HuH-7.5 (cell line): ENCODE data around the gene GIT2.
A peak's percentile ranks its signal among the peaks of the same experiment; 100 is the strongest.
"Not testable (repeated sequence)": the region's sequence is repeated elsewhere in the genome, so short reads cannot be mapped to it uniquely, and the experiment has no call there.

Experiments
- DNase-seq: peaks from one replicate; pipeline ENCODE4 v3.0.0; 2011; ENCODE audit warnings: low spot score

The GIT2 gene, protein sequence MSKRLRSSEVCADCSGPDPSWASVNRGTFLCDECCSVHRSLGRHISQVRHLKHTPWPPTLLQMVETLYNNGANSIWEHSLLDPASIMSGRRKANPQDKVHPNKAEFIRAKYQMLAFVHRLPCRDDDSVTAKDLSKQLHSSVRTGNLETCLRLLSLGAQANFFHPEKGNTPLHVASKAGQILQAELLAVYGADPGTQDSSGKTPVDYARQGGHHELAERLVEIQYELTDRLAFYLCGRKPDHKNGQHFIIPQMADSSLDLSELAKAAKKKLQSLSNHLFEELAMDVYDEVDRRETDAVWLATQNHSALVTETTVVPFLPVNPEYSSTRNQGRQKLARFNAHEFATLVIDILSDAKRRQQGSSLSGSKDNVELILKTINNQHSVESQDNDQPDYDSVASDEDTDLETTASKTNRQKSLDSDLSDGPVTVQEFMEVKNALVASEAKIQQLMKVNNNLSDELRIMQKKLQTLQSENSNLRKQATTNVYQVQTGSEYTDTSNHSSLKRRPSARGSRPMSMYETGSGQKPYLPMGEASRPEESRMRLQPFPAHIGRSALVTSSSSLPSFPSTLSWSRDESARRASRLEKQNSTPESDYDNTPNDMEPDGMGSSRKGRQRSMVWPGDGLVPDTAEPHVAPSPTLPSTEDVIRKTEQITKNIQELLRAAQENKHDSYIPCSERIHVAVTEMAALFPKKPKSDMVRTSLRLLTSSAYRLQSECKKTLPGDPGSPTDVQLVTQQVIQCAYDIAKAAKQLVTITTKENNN

DNA sequence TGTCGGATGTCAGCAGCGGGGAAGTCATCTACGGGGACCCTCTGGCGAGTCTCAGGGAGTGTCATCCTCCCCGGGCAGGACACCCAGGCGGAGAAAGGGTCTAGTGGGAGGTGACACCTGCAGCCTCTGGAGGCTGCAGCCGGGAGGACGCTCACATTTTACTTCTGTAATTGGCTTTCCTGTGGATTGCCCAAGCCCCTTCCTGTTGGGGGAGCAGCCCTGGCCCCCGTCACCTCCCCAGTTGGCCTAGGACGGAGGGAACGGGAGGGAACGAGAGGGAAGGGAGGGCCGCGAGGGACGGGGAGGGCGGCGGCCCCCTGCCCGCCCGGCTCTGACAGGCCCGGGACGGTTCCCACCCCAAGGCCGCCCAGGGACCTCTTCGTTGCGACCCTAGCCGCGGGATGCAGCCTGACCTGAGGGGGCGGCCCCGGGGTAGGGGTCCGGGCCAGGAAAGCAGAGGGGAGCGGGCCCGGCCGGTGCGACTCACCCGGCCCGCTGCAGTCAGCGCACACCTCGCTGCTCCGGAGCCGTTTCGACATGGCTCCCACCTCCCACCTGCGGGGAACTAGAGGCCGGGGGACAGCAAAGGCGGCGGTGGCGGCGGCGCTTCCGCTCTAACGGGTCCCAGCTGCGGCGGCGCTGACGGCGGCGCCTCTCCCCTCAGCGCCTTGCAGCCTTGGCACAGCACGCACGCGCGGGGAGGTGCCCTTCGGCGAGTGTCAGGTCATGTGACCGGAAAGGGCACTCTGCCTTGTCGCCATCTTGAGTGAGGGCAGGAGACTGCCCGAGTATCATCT, at the start of gene GIT2:
Gene GIT2, minus strand, starts transcription at position 683 of the 797 bp plus-strand sequence. Its CDS starts 144 bp downstream, at position 539.
- peak; percentile 89 for DNase-seq

DNA sequence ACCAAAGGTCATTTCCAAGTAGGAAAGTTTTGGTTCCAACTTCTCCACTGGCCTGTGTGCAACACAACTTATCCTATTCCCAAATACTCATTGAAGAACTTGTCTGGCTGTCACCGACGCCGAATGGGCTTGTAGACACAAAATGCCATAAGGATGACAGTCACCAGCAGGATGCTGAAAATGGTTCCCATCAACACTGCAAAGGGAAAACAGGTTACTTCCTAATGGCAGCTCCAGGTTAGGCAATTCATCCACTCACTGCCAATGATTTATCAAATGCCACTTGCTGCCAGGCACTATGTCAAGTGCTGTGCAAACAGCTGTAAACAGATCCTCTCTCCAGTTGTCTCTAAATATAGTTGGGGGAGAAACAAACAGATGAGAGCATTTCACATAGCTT, 46.1 kb upstream of the GIT2 start:
- DNase-seq: no peak

DNA sequence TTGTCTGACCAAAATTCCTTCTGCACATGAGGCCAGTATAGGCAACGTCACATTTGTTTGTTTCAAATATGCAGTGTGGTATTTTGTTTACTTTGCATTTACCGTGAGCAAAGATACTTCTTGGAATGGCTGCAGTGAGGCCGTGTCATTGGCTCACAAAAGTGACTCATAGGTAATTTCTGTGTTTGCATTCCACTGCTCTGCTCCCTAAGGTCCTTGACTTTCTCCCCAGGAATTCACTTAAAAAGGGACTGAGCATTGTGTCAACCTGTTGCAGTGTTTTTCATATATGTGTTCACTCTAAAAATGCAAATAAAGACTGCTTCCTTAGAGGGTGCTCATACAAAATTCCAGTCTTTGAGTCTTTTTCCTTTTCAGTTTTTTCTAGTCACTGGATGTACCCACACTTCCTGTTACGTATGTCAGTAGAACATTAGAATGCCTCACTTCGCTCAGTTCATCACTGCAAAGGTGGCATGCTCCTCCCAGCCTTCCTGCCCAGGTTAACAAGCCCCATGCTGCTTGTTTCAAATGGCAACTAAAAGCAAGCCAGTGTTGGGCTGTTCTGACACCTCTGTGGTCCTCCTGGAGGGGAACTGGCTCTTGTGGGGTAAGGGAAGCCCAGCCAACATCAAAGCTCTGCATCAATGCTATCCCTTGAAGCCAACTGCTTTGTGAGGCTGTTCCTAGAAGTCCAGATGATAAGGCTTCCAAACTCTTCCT, 43.1 kb upstream of the GIT2 start:
- peak; percentile 63 for DNase-seq

DNA sequence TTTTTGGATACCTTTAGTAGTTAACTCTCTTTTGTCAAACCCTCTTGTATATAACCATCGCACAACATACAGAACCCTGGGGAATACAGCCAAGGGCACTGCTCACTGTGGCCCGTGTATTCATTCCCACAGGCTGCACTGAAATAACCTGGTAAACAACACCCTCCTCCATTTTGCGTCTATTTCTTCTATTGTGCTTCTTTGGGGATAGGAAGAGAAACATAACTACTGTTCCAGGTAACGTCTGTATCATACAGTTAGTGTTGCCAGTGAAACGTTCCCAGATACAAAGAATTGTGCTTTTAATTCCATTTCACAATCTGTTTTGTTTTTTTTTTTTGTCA, 42.5 kb upstream of the GIT2 start:
- DNase-seq: no peak

DNA sequence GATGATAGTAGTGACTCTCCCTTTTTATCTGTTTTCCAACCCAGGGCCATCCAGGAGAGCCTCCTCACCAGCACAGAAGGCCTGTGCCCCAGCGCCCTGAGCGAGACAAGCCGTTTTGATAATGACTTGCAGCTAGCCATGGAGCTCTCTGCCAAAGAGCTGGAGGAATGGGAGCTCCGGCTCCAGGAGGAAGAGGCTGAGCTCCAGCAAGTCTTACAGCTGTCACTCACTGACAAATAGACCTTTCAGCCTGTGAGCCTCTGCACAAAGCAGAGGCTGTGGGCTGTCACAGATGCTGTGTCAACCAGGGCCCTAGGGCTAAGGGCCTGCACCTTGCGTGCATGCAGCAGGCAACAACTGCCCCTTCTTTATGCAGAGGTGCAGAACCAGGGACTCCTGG, 41.1 kb upstream of the GIT2 start:
- DNase-seq: no peak

DNA sequence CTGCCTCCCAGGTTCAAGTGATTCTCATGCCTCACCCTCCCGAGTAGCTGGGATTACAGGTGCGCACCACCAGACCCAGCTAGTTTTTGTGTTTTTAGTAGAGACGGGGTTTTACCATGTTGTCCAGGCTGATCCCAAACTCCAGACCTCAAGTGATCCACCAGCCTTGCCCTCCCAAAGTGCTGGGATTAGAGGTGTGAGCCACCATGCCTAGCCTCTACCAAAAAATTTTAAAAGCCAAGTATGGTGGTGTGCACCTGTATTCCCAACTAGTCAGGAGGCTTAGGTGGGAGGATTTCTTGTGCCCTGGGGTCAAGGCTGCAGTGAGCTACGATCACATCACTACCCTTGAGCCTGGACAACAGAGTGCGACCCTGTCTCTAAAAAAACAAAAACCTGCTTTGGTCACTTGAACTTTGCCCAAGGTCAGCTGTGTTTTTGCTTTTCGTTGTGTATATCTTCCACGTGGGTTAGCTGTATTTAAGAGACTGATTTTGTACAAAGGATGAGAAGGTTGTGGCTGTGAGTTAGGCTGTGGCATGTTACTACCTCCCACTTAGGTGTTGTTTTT, 39.5 kb upstream of the GIT2 start:
- DNase-seq: no peak

DNA sequence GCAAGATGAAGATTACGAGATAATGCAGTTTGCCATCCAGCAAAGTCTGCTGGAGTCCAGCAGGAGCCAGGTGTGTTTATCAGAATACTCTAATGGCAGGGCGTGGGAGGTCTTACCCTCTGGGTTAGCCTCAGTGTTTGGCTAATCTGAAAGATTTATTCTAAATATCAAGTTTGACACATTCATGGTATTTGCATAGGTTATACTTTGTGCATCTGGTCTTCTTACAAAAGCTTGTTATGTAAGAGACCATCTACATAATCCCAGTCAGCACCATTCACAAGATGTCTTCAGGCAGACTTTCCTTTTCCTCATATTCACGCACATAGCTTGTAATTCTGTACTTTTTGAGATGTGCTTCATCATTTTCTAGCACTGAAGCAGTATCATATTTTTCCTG, 37.7 kb upstream of the GIT2 start:
- no peak for DNase-seq

DNA sequence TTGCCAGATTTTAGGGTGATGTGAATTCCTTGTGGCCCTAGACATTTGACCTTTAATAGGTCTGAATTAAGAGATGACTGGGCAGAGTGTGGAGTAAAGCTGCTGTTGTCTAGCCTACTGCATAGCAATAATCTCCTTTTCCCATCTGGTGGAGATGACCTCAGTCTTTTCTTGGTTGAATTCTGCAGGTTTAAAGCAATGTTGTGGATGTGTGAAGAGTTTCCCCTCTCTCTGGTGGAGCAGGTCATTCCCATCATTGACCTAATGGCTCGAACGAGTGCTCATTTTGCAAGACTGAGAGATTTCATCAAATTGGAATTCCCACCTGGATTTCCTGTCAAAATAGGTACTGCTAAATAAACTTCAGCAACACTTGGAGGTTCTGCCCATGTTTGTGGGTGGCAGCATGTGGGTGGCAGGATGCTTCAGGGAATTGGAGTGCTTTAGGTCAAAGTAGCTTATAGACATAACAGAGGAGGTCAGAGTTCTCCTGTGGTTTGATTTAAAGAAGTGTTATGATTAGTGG, 33.2 kb upstream of the GIT2 start:
- no peak for DNase-seq

DNA sequence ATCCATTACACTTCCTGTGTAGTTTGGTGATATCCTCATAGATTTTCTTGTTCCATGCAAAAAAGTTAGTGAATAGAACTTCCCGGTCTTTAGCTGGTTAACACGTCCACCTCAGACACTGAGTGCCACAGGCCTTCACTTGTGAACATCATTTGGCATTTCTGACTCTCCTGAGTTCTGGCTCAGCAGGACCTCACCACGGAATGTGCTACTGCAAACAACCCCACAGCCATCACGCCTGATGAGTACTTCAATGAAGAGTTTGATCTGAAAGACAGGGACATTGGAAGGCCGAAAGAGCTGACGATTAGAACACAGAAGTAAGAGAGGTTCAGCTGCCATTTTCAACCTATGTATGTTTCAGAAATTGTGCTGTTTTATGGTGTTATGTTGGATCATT, 32.2 kb upstream of the GIT2 start:
- no peak for DNase-seq

DNA sequence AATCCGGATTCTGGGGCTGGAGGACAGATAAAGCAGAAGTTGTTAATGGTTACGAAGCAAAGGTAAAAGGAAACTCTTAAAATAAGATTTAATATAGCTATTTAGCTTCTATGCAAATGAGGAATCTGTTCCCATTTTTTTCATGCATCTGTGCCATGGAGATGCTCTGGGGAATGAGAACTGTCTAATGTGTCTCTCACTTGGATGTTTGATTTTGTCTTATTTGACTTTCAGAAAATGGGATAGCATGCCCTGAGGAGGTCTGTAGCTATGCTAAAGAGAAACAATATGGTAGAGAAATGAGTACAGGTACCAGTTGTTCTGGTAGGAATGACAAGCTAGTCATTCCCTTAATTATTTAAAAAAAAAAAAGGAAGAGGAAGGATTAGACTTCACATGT, 27.9 kb upstream of the GIT2 start:
- DNase-seq: no peak

DNA sequence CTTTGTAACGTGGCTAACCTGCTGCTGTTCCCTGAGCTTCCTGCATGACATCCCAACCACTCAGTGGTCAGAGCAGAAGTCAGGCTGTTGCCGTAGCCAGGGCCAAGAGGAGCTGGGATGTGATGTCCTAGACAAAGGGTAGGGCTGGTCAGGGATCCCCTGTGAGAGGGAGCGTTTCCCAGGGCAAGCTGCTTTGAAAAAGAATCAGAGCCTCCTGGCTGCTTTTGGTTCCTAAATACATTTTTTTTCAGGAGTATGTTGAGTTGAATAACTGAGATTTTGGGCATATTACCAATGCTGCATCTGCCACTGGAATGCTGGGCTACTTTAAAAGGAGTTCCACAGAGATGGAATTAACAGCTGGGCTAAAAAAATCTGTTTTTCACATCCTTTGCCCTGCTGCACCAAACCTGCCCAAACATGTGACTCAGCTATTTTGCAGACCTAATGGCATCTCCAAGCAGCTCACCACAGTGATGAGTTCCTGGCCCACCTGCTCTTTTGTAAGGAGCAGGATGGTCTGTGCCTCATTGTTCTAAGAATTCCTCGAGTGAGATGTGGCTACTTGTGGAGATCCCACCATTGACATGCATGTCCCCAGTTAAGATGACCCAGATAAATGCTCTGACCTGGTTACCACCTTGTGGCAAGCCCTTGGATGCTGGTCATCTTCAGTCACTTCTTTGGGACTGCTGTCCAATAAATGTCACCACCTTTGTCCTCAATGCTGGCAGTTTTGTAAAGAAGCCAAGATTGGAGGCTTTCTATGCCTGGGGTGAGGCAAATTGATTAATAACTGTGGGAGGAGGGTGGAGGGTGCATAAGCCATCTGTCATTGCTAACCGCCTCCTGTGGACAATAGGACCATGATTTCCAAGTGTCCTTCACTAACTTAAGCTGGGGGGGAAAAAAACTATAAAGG, 27.2 kb upstream of the GIT2 start:
- no peak for DNase-seq

DNA sequence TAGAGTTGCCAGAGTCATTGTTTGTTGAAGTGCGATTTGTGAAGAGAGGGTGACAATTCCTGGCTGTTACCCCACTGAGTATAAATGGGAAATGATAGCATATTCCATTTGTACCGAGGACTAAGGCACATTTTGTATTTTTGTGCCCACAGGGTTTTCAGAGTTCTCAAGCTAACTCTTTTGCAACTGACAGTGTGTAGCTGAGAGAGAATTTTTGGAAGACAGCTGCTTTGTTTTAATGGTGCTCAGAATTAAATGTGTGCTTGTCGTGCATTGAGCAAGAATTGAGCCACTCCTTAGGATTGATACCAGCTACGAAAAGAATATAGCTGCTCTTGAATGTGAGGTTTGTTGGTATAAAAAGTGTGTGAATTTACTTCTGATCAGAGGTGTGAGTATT, 24.8 kb upstream of the GIT2 start:
- no peak for DNase-seq

DNA sequence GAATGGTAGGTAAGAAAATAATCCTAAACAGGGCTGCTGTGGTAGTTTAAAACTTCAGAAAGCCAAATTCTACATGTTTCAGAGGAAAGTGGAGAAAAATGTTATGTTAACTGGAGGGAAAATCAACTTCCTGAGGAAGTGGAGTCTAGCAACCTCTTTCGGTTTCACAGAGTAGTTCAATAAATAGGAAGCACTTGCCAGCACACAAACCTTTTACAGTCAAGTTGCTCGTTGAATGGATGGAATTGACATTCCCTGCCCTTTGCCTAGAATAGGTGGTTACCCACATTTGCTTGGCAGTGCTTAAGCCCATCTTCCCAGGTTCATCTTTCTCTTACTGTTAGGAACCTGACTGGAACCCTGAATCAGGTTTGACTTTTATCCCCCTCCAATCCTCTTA, 19.0 kb upstream of the GIT2 start:
- no peak for DNase-seq

DNA sequence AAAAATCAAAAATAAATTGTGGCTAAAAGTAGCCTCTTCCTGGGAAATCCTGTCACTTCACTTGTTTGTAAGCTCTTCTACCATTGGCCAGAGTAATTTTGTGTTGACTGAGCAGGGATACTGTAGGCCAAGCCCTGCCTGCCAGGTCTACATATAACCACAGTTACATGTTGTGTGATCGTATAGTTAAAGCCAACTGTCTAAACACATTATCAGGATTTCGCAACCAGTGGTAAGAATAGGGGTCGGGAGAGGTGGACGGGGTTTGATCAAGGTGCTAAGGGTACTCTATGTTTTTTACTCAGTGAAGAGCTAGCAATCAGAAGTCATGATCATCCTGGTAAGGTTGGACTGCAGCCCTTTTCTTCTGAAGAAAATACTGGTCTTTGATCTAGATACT, 16.5 kb upstream of the GIT2 start:
- no peak for DNase-seq

DNA sequence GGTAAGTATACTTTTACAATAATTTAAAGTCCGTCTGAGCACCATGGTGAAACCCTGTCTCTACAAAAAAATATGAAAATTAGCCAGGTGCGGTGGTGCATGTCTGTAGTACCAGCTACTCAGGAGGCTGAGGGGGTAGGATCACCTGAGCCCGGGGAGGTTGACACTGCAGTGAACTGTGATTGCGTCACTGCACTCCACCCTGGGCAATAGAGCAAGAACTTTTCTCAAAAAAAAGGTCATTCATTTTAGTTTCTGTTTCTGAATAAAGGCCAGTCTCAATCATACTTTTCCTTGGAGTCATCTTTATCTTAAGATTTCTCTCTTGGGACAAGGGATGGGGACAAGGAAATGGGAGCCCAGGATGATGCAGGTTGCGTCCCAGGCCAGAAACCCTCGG, 16.0 kb upstream of the GIT2 start:
- no peak for DNase-seq

DNA sequence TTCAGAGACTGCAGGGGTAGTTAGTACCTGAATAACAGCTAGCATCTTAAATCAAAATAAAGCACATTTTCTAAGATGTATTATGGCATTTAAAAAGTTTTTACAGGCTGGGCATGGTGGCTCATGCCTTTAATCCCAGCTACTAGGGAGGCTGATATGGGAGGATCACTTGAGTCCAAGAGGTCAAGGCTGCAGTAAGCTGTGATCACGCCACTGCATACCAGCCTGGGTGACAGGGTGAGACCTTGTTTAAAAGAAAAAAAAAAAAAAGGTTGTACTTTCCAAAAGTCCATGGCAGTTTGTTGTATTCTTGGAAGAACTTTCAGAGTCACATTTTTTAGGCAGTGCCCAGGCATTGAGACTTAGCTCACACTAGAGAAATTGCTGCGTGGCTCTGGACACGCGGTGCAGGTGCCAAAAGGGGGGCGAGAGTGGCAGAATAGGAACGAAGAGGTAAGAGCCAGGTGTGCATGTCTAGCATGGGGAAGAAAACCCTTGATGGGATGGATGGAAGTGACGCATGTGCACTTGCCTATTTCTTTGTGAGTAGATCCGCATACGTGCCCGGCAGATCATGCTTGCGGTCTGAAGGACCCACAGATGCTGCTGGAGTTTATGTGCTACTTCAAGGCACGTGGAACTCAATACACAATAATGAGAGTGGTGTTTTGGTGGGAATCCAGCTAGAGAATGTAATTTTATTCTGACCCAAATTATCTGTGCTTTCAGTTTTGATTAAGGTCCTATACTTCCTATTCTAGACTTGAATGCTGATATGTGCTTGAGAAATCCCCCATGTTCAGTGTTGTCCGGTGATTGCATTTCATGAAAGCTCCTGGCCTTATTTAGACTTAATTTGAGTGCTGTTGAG, 14.9 kb upstream of the GIT2 start:
- no peak for DNase-seq

DNA sequence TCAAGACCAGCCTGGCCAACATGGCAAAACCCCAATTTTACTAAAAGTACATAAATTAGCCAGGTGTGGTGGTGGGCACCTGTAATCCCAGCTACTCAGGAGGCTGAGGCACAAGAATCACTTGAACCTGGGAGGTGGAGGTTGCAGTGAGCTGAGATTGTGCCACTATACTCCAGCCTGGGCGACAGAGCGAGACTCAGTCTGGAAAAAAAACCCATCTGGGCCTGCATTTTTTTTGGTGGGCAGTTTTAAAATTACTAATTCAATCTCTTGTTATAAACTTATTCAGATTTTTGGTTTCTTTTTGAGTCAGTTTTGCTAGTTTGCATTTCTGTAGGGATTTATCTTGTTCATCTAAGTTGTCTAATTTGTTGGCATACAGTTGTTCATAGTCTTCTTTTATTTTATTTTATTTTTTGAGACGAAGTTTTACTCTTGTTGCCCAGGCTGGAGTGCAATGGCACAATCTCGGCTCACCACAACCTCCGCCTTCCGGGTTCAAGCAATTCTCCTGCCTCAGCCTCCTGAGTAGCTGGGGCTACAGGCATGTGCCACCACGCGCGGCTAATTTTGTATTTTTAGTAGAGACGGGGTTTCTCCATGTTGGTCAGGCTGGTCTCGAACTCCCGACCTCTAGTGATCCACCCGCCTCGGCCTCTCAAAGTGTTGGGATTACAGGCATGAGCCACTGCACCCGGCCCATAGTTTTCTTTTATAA, 12.7 kb upstream of the GIT2 start:
- not testable (repeated sequence) for DNase-seq

DNA sequence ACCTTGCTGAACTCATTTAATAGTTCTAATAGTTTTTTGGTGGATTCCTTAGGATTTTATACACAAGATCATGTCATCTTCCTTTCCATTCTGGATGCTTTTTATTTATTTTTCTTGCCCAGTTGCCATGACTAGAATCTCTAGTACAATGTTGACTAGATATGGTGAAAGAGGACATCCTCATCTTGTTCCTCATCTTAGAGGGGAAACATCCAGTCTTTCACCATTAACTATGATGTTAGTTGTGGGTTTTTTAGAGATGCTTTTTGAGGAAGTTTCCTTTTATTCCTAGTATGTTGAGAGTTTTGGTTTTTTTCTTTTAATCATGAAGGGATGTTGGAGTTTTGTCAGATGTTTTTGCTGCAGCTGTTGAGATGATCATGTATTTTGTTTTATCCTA, 11.7 kb upstream of the GIT2 start:
- no peak for DNase-seq

DNA sequence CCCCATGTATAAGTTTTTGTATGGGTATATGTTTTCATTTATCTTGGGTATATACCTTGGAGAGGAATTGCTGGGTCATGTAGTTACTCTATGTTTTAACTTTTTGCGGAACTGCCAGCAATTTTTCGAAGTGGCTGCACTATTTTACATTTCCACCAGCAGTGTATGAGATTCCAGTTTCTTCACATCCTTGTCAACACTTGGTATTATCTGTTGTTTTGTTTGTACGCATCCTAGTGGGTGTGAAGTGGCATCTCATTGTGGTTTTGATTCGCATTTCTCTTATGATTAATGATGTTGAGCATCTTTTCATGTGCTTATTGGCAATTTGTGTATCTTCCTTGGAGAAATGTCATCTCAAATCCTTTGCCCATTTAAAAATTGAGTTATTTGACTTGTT, 9.9 kb upstream of the GIT2 start:
- DNase-seq: no peak
